HepG2 (cell line): ENCODE measurements around the gene GPC3. TPM values are rescaled to one million over a fixed set of nuclear protein-coding genes. Genes with fewer than 3 reads are reported as not detected.

Experiments
- EEA1 ChIP-seq: sonication (generic); formaldehyde crosslinking; IDR thresholded peaks from 2 replicates; pipeline ENCODE4 v1.5.1; 2020; ENCODE audit warnings: mild to moderate bottlenecking, missing genetic modification reagents, borderline replicate concordance
- GLI4 ChIP-seq: sonication (generic); formaldehyde crosslinking; IDR thresholded peaks from 2 replicates; pipeline ENCODE4 v1.5.1; 2020; ENCODE audit warnings: missing genetic modification reagents, mild to moderate bottlenecking, moderate library complexity, borderline replicate concordance
- HCFC1 ChIP-seq: fragments of 150-350 bp; IDR thresholded peaks from 2 replicates; pipeline ENCODE4 v1.6.1; 2014; ENCODE audit warnings: low read depth, low read length
- MXI1 ChIP-seq: IDR thresholded peaks from 3 replicates; pipeline ENCODE4 v1.6.1; 2012; ENCODE audit warnings: low read depth, low read length, inconsistent platforms, borderline replicate concordance
- PHB2 ChIP-seq: fragments of 450-650 bp; IDR thresholded peaks from 2 replicates; pipeline ENCODE4 v1.6.1; 2018; ENCODE audit not compliant: partially characterized antibody
- POLR2AphosphoS5 ChIP-seq: IDR thresholded peaks from 2 replicates; pipeline ENCODE4 v1.6.1; 2012; ENCODE audit warnings: low read depth, low read length
- RBM39 ChIP-seq: fragments of 200-400 bp; formaldehyde crosslinking; IDR thresholded peaks from one replicate; pipeline ENCODE4 v1.6.1; 2018; ENCODE audit warnings: antibody characterized with exemption, mild to moderate bottlenecking, low read depth, low read length; ENCODE audit not compliant: poor library complexity, severe bottlenecking
- SIN3B ChIP-seq: fragments of 150-350 bp; IDR thresholded peaks from 2 replicates; pipeline ENCODE4 v1.6.1; 2014; ENCODE audit warnings: low read length
- STAT5B ChIP-seq: sonication (generic); formaldehyde crosslinking; IDR thresholded peaks from 2 replicates; pipeline ENCODE4 v1.4.0; 2020; ENCODE audit warnings: missing genetic modification reagents
- TBX3 ChIP-seq: fragments of 450-650 bp; IDR thresholded peaks from 2 replicates; pipeline ENCODE4 v1.6.1; 2017; ENCODE audit warnings: antibody characterized with exemption, mild to moderate bottlenecking, inconsistent platforms, borderline replicate concordance
- WIZ ChIP-seq: sonication (generic); formaldehyde crosslinking; IDR thresholded peaks from 2 replicates; pipeline ENCODE4 v1.5.1; 2020; ENCODE audit warnings: mild to moderate bottlenecking, missing genetic modification reagents
- ZC3H4 ChIP-seq: sonication (generic); formaldehyde crosslinking; IDR thresholded peaks from 2 replicates; pipeline ENCODE4 v1.4.0; 2020; ENCODE audit warnings: missing genetic modification reagents, borderline replicate concordance
- ZNF235 ChIP-seq: sonication (generic); formaldehyde crosslinking; IDR thresholded peaks from 2 replicates; pipeline ENCODE4 v1.8.1; 2023; ENCODE audit warnings: mild to moderate bottlenecking, missing genetic modification reagents, borderline replicate concordance
- ZNF296 ChIP-seq: sonication (generic); formaldehyde crosslinking; conservative IDR thresholded peaks from 2 replicates; pipeline ENCODE4 v1.5.0; 2020; ENCODE audit warnings: mild to moderate bottlenecking, missing genetic modification reagents
- ZNF558 ChIP-seq: sonication (generic); formaldehyde crosslinking; IDR thresholded peaks from 2 replicates; pipeline ENCODE4 v1.9.0; 2022; ENCODE audit warnings: mild to moderate bottlenecking, missing genetic modification reagents, borderline replicate concordance
- ZNF569 ChIP-seq: sonication (generic); formaldehyde crosslinking; IDR thresholded peaks from 2 replicates; pipeline ENCODE4 v1.5.0; 2020; ENCODE audit warnings: mild to moderate bottlenecking, missing genetic modification reagents, moderate library complexity, borderline replicate concordance
- ZNF605 ChIP-seq: sonication (generic); formaldehyde crosslinking; IDR thresholded peaks from 2 replicates; pipeline ENCODE4 v1.8.0; 2022; ENCODE audit warnings: mild to moderate bottlenecking, missing genetic modification reagents
- ZNF724P ChIP-seq: sonication (generic); formaldehyde crosslinking; IDR thresholded peaks from 2 replicates; pipeline ENCODE4 v1.8.0; 2022; ENCODE audit warnings: missing genetic modification reagents, borderline replicate concordance
- ZNF878 ChIP-seq: sonication (generic); formaldehyde crosslinking; IDR thresholded peaks from 2 replicates; pipeline ENCODE4 v1.8.1; 2023; ENCODE audit warnings: mild to moderate bottlenecking, missing genetic modification reagents, moderate library complexity
- polyA plus RNA-seq, 8 experiments: library from polyadenylated mRNA; depleted of rRNA in 3 of 8; stranded (reverse) in 7 of 8; unstranded in 1 of 8; fragments of >200 nt; fragmentation: Illumina TruSeq in 4 of 8; extraction: Trizol in 4 of 8; gene quantifications; 2 replicates each; pipeline versions ENCODE4 v1.2.1 to v1.2.3, GENCODE V29; 2011 to 2016; ENCODE audit warnings: low read depth in 4 of 8, missing spikeins in 1 of 8, mixed read lengths in 1 of 8; ENCODE audit not compliant: insufficient read depth in 1 of 8
- total RNA-seq, 5 experiments: library from RNA; depleted of rRNA; stranded (reverse); fragments of >200 nt; fragmentation: Illumina TruSeq; extraction: Trizol; gene quantifications; 2 replicates each; pipeline ENCODE4 v1.2.3, GENCODE V29; 2016; ENCODE audit warnings: low read depth in 1 of 5
- TF ChIP-seq, protein P1 (sequence below): sonication (generic); formaldehyde crosslinking; conservative IDR thresholded peaks from 2 replicates; pipeline ENCODE4 v1.5.0; 2020; ENCODE audit warnings: missing genetic modification reagents
- TF ChIP-seq, protein P2 (sequence below): sonication (generic); formaldehyde crosslinking; IDR thresholded peaks from 2 replicates; pipeline ENCODE4 v1.4.0; 2020; ENCODE audit warnings: mild to moderate bottlenecking, missing genetic modification reagents
- TF ChIP-seq, protein P3 (sequence below): sonication (generic); formaldehyde crosslinking; IDR thresholded peaks from 2 replicates; pipeline ENCODE4 v1.4.0; 2020; ENCODE audit warnings: missing genetic modification reagents

Gene GPC3
- total and polyA plus RNA-seq, 2 of the 13 experiments (the other 11 are each of a cell fraction or from before 2014, with no cell fraction given) = 1,799 to 3,263 TPM

DNA sequence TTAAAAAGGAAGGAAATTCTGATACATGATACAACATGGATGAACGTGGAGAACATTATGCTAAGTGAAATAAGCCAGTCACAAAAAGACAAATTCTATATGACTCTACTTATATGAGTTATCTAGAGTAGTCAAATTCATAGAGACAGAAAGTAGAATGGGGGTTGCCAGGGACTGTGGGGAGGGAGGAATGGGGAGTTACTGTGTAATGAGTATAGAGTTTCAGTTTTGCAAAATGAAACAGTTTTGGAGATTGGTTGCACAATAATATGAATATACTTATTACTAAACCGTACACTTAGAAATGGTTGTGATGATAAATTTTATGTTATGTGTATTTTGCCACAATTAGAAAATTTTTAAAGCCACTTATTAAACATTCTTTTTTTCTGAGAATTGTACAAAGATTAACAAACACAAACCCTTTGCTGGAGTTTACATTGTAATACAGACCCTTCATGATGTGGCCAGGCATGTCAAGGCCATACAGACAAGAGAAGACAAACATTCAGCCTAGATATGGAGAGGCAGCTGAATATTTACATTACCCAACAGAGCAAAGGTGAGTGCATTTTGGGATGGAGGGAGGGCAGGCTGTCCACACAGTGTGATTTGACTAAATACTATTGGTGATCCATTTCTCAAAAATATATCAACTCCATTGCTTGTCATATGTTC lies 21.2 kb upstream of the GPC3 start (continued):
- TF ChIP-seq ZNF605 (CRISPR knock-in tag) = no peak
- no peak for TF ChIP-seq WIZ (CRISPR knock-in tag)
- no peak for TF ChIP-seq STAT5B (CRISPR knock-in tag)
- TF ChIP-seq POLR2AphosphoS5 = no peak
- TF ChIP-seq, protein P1, sequence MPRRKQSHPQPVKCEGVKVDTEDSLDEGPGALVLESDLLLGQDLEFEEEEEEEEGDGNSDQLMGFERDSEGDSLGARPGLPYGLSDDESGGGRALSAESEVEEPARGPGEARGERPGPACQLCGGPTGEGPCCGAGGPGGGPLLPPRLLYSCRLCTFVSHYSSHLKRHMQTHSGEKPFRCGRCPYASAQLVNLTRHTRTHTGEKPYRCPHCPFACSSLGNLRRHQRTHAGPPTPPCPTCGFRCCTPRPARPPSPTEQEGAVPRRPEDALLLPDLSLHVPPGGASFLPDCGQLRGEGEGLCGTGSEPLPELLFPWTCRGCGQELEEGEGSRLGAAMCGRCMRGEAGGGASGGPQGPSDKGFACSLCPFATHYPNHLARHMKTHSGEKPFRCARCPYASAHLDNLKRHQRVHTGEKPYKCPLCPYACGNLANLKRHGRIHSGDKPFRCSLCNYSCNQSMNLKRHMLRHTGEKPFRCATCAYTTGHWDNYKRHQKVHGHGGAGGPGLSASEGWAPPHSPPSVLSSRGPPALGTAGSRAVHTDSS (CRISPR knock-in tag) = no peak
- TF ChIP-seq PHB2 = no peak
- TF ChIP-seq HCFC1 = no peak
- TF ChIP-seq, protein P2, sequence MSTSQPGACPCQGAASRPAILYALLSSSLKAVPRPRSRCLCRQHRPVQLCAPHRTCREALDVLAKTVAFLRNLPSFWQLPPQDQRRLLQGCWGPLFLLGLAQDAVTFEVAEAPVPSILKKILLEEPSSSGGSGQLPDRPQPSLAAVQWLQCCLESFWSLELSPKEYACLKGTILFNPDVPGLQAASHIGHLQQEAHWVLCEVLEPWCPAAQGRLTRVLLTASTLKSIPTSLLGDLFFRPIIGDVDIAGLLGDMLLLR = no peak
- TF ChIP-seq ZNF235 (CRISPR knock-in tag) = no peak
- no peak for TF ChIP-seq MXI1
- TF ChIP-seq EEA1 (CRISPR knock-in tag) = no peak
- no peak for TF ChIP-seq ZNF724P (CRISPR knock-in tag)
- TF ChIP-seq RBM39 = no peak
- no peak for TF ChIP-seq ZNF569
- TF ChIP-seq ZNF558 (CRISPR knock-in tag) = no peak
- TF ChIP-seq SIN3B = no peak
- TF ChIP-seq ZNF296 = no peak
- TF ChIP-seq, protein P3, sequence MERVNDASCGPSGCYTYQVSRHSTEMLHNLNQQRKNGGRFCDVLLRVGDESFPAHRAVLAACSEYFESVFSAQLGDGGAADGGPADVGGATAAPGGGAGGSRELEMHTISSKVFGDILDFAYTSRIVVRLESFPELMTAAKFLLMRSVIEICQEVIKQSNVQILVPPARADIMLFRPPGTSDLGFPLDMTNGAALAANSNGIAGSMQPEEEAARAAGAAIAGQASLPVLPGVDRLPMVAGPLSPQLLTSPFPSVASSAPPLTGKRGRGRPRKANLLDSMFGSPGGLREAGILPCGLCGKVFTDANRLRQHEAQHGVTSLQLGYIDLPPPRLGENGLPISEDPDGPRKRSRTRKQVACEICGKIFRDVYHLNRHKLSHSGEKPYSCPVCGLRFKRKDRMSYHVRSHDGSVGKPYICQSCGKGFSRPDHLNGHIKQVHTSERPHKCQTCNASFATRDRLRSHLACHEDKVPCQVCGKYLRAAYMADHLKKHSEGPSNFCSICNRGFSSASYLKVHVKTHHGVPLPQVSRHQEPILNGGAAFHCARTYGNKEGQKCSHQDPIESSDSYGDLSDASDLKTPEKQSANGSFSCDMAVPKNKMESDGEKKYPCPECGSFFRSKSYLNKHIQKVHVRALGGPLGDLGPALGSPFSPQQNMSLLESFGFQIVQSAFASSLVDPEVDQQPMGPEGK = peak; percentile 60
- no peak for TF ChIP-seq ZNF878 (CRISPR knock-in tag)
- no peak for TF ChIP-seq GLI4 (CRISPR knock-in tag)
- TF ChIP-seq ZC3H4 (CRISPR knock-in tag) = no peak
- no peak for TF ChIP-seq TBX3
